ENCODE data around the gene LAPTM4A.
"Not testable (repeated sequence)": the region's sequence is repeated elsewhere in the genome, so short reads cannot be mapped to it uniquely, and the experiment has no call there.

LAPTM4A gene

GRCh38 chr2:20074901-20075300 lies 23.5 kb upstream of the LAPTM4A start:
- no peak for DNase-seq

GRCh38 chr2:20074046-20074648 lies 22.7 kb upstream of the LAPTM4A start:
- not testable (repeated sequence) for DNase-seq

GRCh38 chr2:20073460-20073859 lies 22.0 kb upstream of the LAPTM4A start:
- no peak for DNase-seq

DNA sequence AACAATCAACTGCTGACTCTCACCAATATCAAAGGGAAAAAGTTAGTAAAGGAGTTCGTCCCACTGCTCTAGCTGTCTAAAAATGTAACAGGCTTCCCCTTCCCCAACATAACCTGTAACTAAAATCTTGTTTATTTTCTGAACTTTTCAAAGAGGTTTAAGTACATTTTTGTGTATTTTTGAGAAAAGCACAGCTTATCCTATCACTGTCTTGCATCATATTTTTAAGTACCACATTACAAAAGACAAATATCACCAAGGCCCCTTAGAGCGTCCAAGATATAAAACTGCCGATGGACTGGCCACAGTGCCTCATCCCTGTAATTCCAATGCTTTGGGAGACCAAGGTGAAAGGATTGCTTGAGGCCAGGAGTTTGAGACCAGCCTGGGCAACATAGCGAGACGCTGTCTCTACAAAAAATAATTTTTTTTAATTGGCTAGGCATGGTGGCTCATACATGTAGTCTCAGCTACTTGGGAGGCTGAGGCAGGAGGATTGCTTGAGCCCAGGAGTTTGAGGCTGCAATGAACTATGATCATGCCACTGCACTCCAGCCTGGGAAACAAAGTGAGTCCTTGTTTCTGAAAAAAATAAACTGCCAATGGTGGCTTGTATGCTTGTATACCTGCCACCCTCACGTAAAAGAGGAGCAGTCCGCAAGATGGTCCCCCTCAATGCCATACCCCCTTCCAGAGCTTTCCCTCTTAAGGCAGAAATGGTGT lies 21.2 kb upstream of the LAPTM4A start:
- DNase-seq, result no peak

GRCh38 chr2:20071397-20072383 lies 20.3 kb upstream of the LAPTM4A start:
- no peak for DNase-seq

- DNase-seq, result no peak
Measured at GRCh38 chr2:20069756-20070155, 18.3 kb upstream of the LAPTM4A start.

DNA sequence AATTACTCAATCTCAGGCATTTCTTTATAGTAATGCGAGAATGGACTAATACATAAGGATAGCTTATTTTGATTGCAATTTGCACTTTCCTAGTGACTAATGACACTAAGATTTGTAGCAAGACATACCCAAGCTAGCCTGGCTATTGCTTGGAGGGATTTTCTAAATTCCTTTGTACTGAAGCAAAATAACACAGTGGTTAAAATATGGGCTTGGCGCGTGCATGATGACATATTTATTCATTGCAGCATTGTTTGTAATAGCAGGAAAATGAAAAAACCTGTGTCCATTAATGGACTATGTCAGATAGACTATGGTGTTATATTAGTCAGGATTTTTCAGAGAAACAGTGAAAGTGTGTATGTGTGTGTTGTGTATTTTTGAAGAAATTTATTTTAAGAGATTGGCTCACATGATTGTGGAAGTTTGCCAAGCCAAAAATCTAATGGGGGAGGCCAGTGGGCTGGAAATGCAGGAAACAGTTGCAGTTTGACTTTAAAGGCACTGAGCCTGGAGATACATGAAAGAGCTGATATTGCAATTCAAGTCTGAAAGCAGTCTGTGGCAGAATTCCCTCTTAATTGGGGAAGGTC lies 16.7 kb upstream of the LAPTM4A start:
- no peak for DNase-seq

DNA sequence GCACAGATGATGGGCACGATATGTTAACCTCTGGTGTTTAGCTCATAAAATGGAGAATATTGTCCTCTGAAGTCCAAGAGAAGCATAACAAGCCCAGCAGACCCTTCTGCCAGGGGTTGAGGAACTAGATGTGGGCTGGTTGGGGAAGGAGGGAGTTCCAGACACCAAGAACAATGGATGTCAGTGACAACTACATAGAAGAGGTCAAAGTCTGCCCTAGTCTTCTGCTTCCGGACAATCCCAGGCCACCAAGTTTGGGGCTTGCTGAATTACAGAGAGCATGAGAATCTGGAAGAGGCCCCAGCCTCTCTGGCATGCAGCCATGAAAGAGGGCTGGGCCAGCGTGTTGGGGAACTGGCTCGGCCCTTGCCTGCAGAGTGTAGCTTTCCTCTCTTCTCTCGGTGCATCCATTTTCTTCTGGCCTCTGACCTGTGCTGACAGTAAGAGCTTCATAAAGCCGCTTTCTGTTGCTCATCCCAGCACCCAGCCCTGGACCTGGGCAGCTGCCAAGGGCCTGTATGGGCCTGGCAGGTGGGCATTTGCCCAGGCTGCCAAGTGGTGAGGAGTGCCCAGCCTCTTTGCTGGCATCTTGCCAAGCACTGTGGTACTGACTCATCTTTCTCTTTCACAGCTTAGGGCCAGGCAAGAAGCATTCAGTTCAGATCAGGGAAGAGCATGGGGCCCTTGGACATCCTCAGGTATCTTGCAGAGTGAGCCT lies 14.6 kb upstream of the LAPTM4A start:
- DNase-seq, result peak; percentile 41

- no peak for DNase-seq
Measured at GRCh38 chr2:20064841-20065240, 13.4 kb upstream of the LAPTM4A start.

GRCh38 chr2:20064421-20064820 lies 13.0 kb upstream of the LAPTM4A start:
- no peak for DNase-seq

- DNase-seq, result no peak
Measured at GRCh38 chr2:20062615-20063545, 11.5 kb upstream of the LAPTM4A start.

DNA sequence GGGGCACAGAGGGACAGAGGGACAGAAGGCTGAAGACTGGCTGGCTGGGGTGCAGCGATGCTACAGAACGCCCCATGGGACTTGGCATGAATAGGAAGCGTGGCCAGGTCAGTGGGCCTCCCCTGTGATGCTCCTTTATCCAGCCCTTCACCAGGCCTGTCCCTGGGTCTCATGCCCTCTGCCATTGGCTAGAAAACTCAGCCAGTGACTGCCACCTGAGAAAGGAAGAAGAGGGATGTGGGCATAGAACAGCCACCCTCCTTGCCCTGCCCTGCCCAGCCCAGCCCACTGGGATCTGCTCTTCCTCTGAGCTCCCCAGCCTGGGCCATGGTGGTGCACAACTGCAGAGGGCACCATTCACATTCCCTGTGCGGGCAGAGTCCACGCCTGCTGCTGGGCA lies 10.5 kb upstream of the LAPTM4A start:
- no peak for DNase-seq

DNA sequence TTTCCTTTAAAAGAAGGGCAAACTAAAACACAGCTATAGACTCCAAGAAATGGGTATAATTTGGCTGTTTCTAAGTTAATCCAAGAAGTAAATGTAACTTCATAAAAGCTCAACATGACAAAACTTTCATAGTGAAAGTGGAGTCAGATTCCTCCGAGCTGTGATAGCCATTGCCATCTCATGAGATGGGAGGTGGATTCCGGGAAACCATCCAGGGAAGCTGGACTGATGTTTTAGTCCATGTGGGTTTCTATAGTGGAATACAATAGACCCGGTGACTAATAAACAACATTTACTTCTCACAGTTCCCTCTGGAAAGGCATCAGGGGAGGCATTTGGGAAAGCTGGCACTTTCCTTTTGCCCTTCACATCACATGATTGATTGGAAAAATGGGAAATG lies 10.0 kb upstream of the LAPTM4A start:
- no peak for DNase-seq

GRCh38 chr2:20060106-20060505 lies 8.7 kb upstream of the LAPTM4A start:
- DNase-seq, result no peak

GRCh38 chr2:20057268-20057667 lies 5.8 kb upstream of the LAPTM4A start:
- no peak for DNase-seq

- DNase-seq, result no peak
Measured at GRCh38 chr2:20054931-20055330, 3.5 kb upstream of the LAPTM4A start.

GRCh38 chr2:20054119-20054518 lies 2.7 kb upstream of the LAPTM4A start:
- DNase-seq, result no peak

DNA sequence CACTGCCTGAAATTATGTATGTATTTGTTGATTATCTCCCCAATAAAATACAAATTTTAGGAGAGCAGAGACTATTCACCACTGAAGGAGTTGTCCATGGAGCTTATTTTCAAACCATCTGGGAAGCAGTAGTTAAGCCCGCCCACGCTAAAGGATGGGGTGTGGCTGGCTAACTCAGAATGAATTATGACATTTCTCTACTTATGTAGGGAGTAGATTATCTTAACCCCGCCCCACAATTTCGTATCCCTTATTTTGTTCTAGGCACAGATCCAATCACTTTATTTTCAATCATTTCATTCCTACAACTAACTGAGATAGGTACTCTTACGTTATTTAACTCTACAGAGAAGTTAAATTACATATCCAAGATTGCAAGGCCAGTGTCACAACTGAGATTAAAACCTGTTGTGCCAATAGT lies 1.4 kb upstream of the LAPTM4A start:
- DNase-seq, result no peak

- DNase-seq, result no peak
Measured at GRCh38 chr2:20052229-20052851, 912 bp upstream of the LAPTM4A start.

DNA sequence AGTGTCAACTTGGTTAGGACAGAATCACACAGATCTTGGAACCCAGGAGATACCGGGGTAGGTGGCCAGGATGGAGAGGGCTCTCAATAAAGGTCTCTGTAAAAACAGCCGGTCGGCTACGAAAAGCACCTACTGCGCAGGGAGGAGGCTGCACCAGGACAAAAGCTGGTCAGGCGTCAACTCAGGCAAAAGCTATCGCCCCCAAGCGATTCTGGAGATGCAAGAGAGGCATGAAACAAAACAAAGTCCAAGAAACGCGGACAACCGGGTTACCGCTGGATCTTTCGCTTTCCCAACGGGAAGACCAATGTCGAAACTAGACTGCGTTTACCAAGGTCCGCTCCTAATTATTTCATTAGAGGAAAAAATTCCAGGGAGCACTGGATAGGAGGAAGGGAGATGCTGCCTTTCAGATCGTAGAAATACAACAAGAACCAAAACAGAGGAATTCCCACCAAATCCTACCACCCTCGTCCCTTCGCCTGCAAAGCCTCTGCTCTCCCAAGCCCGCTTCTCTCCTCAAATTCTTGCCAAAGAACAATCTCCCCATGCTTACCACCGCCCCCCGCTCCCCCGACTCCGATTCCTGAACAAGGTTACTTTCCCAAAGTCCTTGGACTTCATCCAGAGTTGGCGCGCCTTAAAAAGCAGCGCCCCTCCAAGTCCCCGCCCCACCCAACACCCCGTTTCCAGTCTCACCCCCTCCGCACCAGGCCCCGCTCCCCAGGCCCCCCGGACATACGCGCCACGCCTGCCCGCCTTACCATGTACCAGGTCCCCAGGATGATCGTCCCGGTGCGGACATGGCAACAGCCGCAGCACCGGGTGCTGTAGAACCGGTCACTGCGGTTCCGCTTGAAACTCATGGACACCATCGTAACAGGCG lies 539 bp downstream of the LAPTM4A start:
- DNase-seq, result no peak
